ENCODE measurements around the gene C9orf78. TPM values are rescaled to one million over a fixed set of nuclear protein-coding genes. Genes with fewer than 3 reads are reported as not detected.

C9orf78 gene
- total and polyA plus RNA-seq, 9 of the 15 experiments (the other 6 are each of a cell fraction or from before 2014, with no cell fraction given), result 94.6 to 266 (median 202) TPM

- TF ChIP-seq REST (IDR thresholded peaks at IDR 0.05; ENCODE audit: borderline replicate concordance) (no peak; the same call in 1 of the 2 replicates), REST (CRISPR knock-in tag; IDR thresholded peaks at IDR 0.05; ENCODE audit: low read depth) (peak; percentile 78; the same call in 1 of the 2 replicates), DLX4 (CRISPR knock-in tag; IDR thresholded peaks at IDR 0.05) (no peak), ZNF431 (CRISPR knock-in tag; IDR thresholded peaks at IDR 0.05) (0 out of 2 replicates have a peak, but pooled peaks have one; percentile 51), ZNF318 (IDR thresholded peaks at IDR 0.05; ENCODE audit: borderline replicate concordance in 1 of 2, low read depth in 1 of 2) (no peak)
Measured at GRCh38 chr9:129802833-129803675, 32.0 kb downstream of the C9orf78 start, which contains the start of gene TOR1B (continued).
